ENCODE data around the gene DLGAP1.

DNA sequence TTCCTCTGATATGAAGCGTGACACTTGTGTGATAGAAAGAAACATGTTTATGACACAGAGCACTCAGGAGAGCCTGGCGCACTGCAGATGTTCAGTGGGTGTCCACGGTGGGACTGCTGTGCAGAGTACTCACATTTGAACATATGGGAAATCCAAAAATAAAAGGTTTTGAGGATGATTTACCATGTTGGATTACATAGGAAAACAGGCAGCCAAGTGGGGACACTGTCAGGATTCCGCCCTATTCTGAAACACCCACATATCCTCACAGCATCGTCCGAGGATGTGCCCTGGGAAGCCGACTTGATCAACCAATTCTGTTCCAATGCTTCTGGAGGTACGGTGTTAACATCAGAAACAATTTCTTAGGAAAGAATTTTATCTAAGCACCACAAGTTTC lies 741.4 kb downstream of the DLGAP1 start:
- TF ChIP-seq, protein P1, sequence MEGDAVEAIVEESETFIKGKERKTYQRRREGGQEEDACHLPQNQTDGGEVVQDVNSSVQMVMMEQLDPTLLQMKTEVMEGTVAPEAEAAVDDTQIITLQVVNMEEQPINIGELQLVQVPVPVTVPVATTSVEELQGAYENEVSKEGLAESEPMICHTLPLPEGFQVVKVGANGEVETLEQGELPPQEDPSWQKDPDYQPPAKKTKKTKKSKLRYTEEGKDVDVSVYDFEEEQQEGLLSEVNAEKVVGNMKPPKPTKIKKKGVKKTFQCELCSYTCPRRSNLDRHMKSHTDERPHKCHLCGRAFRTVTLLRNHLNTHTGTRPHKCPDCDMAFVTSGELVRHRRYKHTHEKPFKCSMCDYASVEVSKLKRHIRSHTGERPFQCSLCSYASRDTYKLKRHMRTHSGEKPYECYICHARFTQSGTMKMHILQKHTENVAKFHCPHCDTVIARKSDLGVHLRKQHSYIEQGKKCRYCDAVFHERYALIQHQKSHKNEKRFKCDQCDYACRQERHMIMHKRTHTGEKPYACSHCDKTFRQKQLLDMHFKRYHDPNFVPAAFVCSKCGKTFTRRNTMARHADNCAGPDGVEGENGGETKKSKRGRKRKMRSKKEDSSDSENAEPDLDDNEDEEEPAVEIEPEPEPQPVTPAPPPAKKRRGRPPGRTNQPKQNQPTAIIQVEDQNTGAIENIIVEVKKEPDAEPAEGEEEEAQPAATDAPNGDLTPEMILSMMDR (IDR thresholded peaks at IDR 0.05; ENCODE audit: insufficient read depth, low read length, poor library complexity, severe bottlenecking): no peak
- TF ChIP-seq EZH2phosphoT487 (conservative IDR thresholded peaks at IDR 0.05; ENCODE audit: low read length): no peak
